Ovary (tissue), 9 donors: ENCODE data around the gene NPS. TPM values are rescaled to one million over a fixed set of nuclear protein-coding genes. Genes with fewer than 3 reads are reported as not detected.

Source experiments
- DNase-seq, 5 donors: peaks; one replicate each; pipeline ENCODE4 v3.0.0-alpha.2; 2019 to 2020
- H3K27ac ChIP-seq, 2 donors: fragments of 200-600 bp; one replicate each; pipeline versions ENCODE4 v1.5.1 to v1.8.0; 2019 to 2022
- H3K27me3 ChIP-seq: fragments of 200-600 bp; one replicate; pipeline ENCODE4 v1.8.0; 2022
- H3K36me3 ChIP-seq: fragments of 200-600 bp; sonication (generic); one replicate; pipeline ENCODE4 v1.5.1; 2019
- H3K4me1 ChIP-seq: one replicate; pipeline ENCODE4 v1.8.1; 2013; ENCODE audit warnings: mild to moderate bottlenecking, moderate library complexity; ENCODE audit not compliant: insufficient read depth
- H3K4me3 ChIP-seq: fragments of 200-600 bp; sonication (generic); one replicate; pipeline ENCODE4 v1.5.1; 2017
- H3K9me3 ChIP-seq, 2 donors: fragments of 200-600 bp in 1 of 2; sonication (generic) in 1 of 2; one replicate each; pipeline versions ENCODE4 v1.5.1 to v1.8.1; 2013 to 2019; ENCODE audit warnings: mild to moderate bottlenecking in 1 of 2, moderate library complexity in 1 of 2
- EP300 ChIP-seq: sonication (generic); formaldehyde crosslinking; IDR thresholded peaks from one replicate; pipeline ENCODE4 v1.6.1; 2017; ENCODE audit warnings: antibody characterized with exemption
- POLR2A ChIP-seq: fragments of 450-650 bp; IDR thresholded peaks from one replicate; pipeline ENCODE4 v1.6.1; 2017; ENCODE audit warnings: antibody characterized with exemption, mild to moderate bottlenecking, moderate library complexity
- WGBS, 3 donors: extraction: QIAGEN DNeasy Blood & Tissue Kit in 1 of 3; methylation state at CpG; one replicate each; pipeline versions ENCODE4 v1.1.5 to v1.1.7; 2013 to 2017; 5-methylcytosine and 5-hydroxymethylcytosine counted together
- intact Hi-C, 4 donors: fragments of 100-400 bp; cut with DNase I; formaldehyde crosslinking; loops; one replicate each; pipeline versions ENCODE4 v1.11.0 to v1.15.1; 2022 to 2023
- polyA plus RNA-seq, 2 donors: library from polyadenylated mRNA; stranded (reverse); fragments of 200-250 nt in 1 of 2; fragments of 350-450 nt in 1 of 2; fragmentation: Illumina TruSeq in 1 of 2; extraction: RNeasy Lipid Tissue Mini Kit (QIAGEN cat#74804) in 1 of 2; gene quantifications; one replicate each; pipeline ENCODE4 v1.2.3, GENCODE V29; 2013 to 2014
- total RNA-seq, 7 donors: library from RNA; depleted of rRNA in 2 of 7; stranded (reverse); fragments of >200 nt in 2 of 7; fragmentation: NEBNext Ultra II Directional in 3 of 7; extraction: Animal tissue kit (Norgen Biotek cat#: 25700) in 3 of 7; gene quantifications; one replicate each; pipeline versions ENCODE4 v1.1.0 to v1.2.4, GENCODE V29; 2016 to 2023
- TF ChIP-seq, protein P1 (sequence below), 3 donors: fragments of 450-650 bp in 2 of 3; fragments of 200-600 bp in 1 of 3; IDR thresholded peaks; one replicate each; pipeline versions ENCODE4 v1.5.1 to v1.8.0; 2016 to 2022; ENCODE audit warnings: antibody characterized with exemption in 3 of 3, mild to moderate bottlenecking in 1 of 3
- donor health status: DM: no; HTN: no; CAD: no; lungs with moderate emphysema.
- donor health status: DM: no; HTN: no; CAD: no.
- donor health status: Bipolar disorder and iron deficiency.
- donor health status: DM: yes; HTN: yes; CAD: no.
- donor health status: DM: no; HTN: no; CAD: no.
- donor health status: DM: yes; HTN: yes; CAD: no.

The NPS gene
- total and polyA plus RNA-seq, 9 donors = not detected

- intact Hi-C loops = no loop called here
- Histone ChIP-seq H3K9me3 (no peaks in the 10 kb centered on the region), H3K4me3 (no peak overlapping the region), H3K36me3 (no peaks in the 10 kb centered on the region), H3K4me1 (peaks cover 9% of the 10 kb centered on the region), H3K27ac (peak overlapping the region in 1 of 2 donors; percentile 56), H3K27me3 (no peaks in the 10 kb centered on the region)
- 2 to 4% (median 3%) methylated on average over 6 of the region's 6 CpGs for WGBS, 3 donors
- peak in 3 of 5 donors; percentile 16 to 28 (median 27) for DNase-seq
- TF ChIP-seq EP300 = no peak
- TF ChIP-seq, protein P1, sequence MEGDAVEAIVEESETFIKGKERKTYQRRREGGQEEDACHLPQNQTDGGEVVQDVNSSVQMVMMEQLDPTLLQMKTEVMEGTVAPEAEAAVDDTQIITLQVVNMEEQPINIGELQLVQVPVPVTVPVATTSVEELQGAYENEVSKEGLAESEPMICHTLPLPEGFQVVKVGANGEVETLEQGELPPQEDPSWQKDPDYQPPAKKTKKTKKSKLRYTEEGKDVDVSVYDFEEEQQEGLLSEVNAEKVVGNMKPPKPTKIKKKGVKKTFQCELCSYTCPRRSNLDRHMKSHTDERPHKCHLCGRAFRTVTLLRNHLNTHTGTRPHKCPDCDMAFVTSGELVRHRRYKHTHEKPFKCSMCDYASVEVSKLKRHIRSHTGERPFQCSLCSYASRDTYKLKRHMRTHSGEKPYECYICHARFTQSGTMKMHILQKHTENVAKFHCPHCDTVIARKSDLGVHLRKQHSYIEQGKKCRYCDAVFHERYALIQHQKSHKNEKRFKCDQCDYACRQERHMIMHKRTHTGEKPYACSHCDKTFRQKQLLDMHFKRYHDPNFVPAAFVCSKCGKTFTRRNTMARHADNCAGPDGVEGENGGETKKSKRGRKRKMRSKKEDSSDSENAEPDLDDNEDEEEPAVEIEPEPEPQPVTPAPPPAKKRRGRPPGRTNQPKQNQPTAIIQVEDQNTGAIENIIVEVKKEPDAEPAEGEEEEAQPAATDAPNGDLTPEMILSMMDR (IDR thresholded peaks at IDR 0.05) = no peak
- no peak for TF ChIP-seq POLR2A
Observed at GRCh38 chr10:127576740-127577161, 27.6 kb downstream of the NPS start.

DNA sequence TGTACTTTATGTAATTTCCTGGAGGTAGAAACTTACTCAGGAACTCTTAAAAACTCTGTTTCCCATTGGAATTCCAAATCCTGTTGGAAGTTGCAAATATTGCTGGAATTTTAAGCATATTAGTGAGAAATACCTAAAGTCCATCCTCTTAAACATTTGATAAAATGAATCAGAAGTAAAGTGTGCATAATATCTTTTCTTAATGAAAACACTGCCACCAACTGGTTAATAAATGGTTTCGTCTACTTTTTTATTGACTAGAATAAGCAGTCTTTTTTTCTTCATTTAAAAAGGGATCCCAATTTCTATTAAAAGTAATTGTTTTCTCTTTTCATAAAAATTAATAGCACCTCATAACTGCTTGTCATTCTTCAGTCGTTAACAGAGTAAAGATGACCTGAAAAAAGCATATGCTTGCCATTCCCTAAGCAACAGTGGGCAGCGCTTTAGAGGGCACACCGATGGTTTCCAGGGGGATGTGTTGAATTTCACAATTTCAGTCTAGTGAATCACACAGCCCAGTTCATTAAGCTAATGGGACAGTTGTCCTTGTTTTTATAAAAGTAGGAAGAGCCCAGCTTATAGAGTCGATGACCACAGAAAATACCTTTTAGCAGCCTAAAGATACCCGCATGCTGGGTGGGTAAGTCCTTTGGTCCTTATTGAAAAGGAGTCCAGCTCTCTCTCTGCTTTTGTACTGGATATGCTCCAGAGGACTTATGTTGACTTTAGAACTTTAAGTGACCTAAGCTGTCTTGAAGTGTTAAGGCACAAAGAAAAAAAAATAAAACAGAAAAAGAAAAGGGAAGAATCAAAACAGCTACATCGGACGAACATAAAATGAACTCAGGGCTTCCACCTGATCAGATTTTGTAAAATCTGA lies 28.5 kb downstream of the NPS start:
- Histone ChIP-seq H3K36me3 (no peaks in the 10 kb centered on the region), H3K4me1 (peaks cover 9% of the 10 kb centered on the region), H3K4me3 (no peak overlapping the region), H3K27me3 (no peaks in the 10 kb centered on the region), H3K27ac (no peak overlapping the region), H3K9me3 (no peaks in the 10 kb centered on the region)
- intact Hi-C loops = no loop called here
- DNase-seq = no peak
- 62 to 67% (median 62%) methylated on average over 8 of the region's 8 CpGs for WGBS, 3 donors
- TF ChIP-seq EP300 (no peak), POLR2A (no peak)
- TF ChIP-seq, protein P1 (IDR thresholded peaks at IDR 0.05) = no peak

- DNase-seq = no peak
- TF ChIP-seq, protein P1 (IDR thresholded peaks at IDR 0.05) = no peak
- TF ChIP-seq EP300 (no peak), POLR2A (no peak)
- peaks cover 9% of the 10 kb centered on the region for H3K4me1 ChIP-seq
- H3K27ac ChIP-seq = no peak overlapping the region
- intact Hi-C loops = no loop called here
- no peaks in the 10 kb centered on the region for H3K9me3 ChIP-seq
- 68 to 72% (median 70%) methylated on average over 10 of the region's 10 CpGs for WGBS, 3 donors
- H3K27me3 ChIP-seq = no peaks in the 10 kb centered on the region
- no peak overlapping the region for H3K4me3 ChIP-seq
- no peaks in the 10 kb centered on the region for H3K36me3 ChIP-seq
Observed at GRCh38 chr10:127578259-127578960, 29.3 kb downstream of the NPS start.

DNA sequence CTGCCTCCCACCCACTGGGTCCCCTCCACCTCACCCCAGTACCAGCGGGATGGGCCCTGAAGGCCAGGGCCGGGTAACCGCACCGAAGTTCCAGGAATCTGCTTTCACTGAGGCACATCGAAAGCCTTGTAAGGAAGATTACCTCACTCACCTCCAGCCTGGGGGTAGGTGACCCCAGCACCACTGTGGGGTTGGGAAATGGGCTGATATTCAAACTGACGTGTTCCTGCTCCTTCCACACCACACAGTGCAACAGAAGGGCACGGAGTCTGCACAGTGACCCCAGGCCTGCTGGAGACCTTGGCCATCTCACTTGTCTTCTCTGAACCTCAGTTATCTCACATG lies 29.8 kb downstream of the NPS start:
- no peak for DNase-seq
- intact Hi-C loops = no loop called here
- Histone ChIP-seq H3K4me3 (no peak overlapping the region), H3K27me3 (no peaks in the 10 kb centered on the region), H3K9me3 (no peaks in the 10 kb centered on the region), H3K36me3 (no peaks in the 10 kb centered on the region), H3K27ac (no peak overlapping the region), H3K4me1 (peaks cover 9% of the 10 kb centered on the region)
- TF ChIP-seq POLR2A (no peak), EP300 (no peak)
- TF ChIP-seq, protein P1 (IDR thresholded peaks at IDR 0.05) = no peak
- WGBS, 3 donors = 84 to 94% (median 85%) methylated on average over 4 to 7 of the region's 7 CpGs
